Measurements from ENCODE around the gene AMDHD1.

GRCh38 chr12:95922231-95922630 is 20.9 kb upstream of the AMDHD1 start:
- TF ChIP-seq CTCF (conservative IDR thresholded peaks at IDR 0.05; ENCODE audit: low read depth, low read length) (no peak), EZH2phosphoT487 (IDR thresholded peaks at IDR 0.05; ENCODE audit: borderline replicate concordance, low read length) (no peak), EZH2 (IDR thresholded peaks at IDR 0.05; ENCODE audit: low read length, unreplicated experiment) (no peak)
